HG03342 (cell line): ENCODE measurements around the gene EHD1.

ENCODE experiments used
- ATAC-seq: cut with Tn5 transposase; IDR thresholded peaks from one replicate; pipeline ENCODE4 v1.9.1; 2021; ENCODE audit warnings: mild to moderate bottlenecking, moderate library complexity; ENCODE audit not compliant: unreplicated experiment

EHD1 gene

DNA sequence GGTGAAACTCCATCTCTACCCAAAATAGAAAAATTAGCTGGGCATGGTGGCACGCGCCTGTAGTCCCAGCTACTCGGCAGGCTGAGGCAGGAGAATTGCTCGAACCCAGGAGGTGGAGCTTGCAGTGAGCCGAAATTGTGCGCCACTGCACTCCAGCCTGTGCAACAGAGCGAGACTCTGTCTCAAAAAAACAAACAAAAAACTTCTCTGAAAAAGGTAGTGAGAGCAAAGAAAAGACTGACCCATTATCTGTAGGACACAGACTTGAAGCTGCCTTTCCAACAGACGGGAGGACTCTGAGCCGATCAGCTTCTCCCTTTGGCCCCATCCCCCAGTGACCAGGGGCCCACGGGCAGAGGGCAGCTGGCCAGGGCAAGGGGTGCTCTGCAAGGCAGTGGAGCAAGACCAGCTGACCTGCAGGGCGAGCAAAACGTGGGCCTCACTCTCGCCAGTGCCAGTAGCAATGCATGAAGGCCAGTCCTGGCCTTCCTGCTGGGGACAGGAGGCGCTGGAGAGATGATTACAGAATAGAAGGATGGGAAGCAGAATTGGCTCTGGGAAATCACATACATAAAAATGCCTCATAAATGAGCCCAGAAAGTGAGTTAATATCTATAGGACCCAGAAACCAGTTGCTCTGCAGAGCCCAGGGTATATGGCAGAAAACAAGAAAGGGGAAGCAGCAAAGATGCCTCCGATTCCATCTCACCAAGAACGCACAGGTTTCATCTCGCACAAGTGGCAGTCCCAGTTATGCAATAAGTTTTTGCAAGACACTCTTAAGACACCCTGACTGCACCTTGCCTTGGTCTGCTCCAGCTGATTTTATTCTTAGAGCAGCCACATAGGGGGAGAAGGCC lies 2.8 kb downstream of the EHD1 start:
- no peak for ATAC-seq

DNA sequence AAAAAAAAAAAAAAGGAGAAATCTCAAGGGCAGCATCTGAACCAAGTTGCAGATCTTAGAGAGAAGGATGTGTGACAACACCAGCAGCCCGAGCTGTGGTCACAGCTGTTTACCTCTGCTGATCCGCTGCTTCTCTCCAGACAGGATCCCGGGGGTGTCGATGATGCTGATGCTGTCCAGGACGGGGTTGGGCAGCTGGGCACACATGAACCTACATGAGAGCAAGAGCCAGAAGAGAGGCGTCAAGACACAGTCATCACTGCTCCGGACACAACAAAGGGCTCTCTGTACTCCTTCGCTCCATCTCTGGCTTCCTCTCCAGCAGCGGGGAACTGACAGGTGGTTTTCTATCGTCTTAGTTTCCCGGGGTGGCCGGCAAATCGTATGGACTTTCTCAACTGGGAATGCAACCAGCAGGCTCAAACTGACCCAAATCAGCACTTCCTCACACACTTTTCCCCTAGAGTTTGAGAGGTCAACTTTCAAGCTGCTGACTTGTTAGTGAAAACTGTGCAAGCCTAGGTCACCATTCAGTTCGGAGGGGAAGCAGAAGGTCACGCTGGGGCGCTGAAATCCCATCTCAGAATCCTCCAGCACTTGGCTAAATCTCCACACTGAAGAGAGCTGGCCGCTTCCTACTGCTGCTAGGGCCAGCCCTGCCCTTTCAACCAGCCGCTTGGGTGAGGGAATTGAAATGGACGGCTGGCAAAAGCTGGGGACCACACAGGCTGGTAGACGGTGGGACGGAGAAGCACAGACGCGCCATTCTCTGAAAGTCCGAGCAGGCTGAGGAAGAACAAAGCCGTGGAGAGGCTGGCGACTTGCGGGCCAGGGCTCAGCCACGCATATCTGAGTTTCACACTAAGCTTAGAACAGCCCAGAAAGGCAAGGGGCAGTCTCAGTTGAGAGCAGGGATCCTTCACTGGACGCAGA lies 3.8 kb downstream of the EHD1 start:
- ATAC-seq: no peak

DNA sequence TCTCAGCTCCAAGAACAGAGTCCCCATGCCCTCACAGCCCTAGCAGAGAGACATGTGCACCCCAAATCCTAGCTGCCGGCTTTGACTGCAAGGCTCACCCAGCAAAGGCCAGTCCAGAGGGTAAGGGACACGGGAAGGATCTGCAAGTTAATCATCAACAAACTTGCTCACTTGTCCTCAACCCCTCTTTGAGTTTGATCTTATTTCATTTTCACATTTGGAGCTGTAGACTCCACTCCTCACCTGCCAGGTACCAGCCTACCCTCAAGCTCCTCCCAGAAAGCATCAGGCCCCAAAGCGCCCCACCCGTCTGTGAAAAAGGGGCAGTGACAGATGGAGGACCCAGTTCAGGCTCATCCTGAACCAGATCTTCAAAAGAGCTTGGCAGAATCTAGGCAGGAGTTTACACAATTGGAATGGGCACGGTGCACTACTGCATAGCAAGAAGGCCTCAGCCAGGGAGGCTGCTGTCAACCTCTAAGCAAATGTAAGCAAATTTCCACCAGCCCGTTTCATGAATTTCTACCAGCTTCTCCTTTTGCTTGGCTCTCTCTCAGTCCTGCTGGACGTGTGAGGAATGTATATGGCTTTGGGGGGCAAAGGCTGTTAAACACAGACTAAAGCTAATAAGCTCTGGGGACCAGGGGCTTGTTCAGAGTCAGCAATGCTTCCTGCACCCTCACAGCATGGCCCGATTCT lies 5.5 kb downstream of the EHD1 start:
- no peak for ATAC-seq

DNA sequence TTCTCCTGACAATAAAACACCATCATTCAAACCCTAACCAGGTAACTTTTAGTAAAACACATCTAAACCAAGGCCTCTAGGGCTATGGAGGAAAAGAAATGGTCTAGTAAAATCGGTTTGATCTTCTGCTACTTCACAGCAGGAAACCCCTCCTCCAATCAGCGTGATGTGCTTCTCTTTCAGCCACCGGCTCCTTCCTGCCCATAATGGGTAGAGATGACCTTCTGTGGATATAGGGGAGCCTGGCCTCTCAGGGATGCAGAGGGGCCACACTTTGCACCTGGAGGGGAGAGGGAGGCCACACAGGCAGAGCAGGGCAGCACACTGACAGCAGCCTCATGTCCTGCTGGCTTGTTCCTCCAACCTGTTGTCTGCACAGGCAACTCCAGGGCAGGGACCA lies 6.9 kb downstream of the EHD1 start:
- no peak for ATAC-seq

GRCh38 chr11:64870893-64871466 lies 7.4 kb downstream of the EHD1 start:
- ATAC-seq: no peak

- no peak for ATAC-seq
These were observed 8.1 kb downstream of the EHD1 start for GRCh38 chr11:64870176-64870892.

DNA sequence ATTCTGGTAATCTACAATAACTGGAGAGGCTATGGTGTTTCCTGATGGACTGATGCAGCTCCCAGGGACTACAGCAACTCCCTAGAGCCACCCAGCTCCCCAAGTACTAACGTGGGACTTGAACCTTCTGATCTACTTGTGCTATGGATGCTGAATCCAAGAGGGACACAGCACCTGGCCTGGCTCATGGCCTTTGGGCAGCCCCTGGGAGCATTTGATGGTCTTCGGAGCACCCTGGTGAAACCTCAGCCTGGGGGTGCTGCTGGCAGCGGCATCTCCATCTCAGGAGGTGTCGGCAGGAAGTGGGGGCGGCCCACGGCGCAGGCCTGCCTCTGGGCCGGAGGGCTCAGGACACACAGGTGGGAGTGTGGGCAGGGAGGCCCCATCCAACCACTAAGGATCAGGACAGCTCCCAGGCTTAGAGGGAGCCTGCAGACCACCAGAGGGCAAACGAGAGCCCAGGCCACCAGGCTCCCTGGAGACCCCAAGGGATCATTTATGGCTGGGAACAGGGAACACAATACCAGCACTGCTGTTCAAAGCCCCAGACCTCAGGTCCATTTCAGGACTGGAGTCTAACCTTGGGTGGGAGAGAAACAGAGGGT lies 8.7 kb downstream of the EHD1 start:
- ATAC-seq: no peak

GRCh38 chr11:64868904-64869570 lies 9.4 kb downstream of the EHD1 start:
- no peak for ATAC-seq

DNA sequence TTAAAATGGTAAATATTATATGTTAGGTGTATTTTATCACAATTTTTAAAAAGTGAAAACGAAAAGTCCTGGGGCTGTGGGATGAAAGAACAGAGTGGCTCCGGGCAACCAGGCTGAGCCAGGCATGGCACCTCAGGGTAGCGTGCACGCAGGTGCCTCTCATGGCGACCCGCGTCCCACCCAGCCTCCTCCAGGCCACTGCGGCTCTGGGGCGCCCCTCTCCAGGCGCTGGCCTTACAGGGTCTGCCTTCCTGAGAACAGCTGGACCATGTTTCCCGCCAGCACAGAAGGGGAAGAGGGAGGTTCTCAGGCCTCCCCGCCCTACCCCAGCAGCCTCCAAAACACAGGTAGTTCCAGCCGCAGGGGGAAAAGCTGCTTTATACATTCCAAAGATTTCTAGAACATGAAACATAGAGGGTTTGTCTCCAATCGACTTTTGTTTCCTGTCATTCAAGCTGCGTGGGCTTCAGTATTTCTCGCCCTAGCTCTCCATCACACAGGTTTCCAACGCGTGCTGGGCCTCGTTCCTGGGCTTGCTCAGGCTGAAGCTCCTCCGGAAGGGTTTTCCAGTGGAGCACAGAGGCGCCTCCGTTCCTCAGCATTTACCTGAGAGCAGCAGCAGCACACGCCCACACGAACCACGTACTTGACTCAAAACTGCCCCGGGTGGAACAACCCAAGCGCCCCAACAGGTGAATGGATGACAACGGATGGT lies 10.5 kb downstream of the EHD1 start:
- ATAC-seq: no peak

- ATAC-seq: no peak
These were observed 12.3 kb downstream of the EHD1 start for GRCh38 chr11:64866173-64866491.

DNA sequence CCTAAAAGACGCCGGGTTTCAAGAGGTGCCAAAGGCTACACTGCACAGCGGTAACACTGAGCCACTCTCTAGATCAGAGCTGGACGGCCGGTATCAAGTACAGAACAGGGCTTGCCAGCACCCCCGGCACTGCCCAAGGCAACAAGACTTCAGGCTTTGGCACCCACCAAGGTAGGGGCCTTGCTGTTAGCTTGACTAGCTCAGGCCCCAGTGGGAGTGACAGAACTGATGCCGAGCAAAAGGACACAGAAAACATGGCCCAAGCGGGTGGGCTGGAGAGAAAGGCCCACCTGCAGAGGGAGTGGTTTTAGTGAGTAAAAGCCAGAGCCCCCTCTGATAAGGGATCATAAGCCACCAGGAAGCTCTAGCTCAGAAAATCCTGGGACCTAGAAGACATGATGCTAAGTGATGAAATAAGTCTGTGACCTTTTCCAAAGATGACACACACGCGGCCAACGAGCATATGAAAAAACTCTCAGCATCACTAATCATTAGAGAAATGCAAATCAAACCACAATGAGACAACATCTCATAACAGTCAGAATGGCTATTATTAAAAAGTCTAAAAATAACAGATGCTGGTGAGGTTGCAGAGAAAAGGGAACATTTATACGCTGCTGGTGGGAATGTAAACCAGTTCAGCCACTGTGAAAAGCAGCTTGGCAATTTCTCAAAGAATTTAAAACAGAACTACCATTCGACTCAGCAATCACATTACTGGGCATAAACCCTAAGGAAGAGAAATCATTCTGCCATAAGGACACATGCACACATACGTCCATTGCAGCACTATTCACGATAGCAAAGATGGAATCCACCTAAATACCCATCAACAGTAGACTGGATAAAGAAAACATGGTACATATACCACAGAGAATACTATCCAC lies 12.9 kb downstream of the EHD1 start:
- ATAC-seq: no peak

GRCh38 chr11:64864473-64865285 lies 13.7 kb downstream of the EHD1 start:
- ATAC-seq: no peak

DNA sequence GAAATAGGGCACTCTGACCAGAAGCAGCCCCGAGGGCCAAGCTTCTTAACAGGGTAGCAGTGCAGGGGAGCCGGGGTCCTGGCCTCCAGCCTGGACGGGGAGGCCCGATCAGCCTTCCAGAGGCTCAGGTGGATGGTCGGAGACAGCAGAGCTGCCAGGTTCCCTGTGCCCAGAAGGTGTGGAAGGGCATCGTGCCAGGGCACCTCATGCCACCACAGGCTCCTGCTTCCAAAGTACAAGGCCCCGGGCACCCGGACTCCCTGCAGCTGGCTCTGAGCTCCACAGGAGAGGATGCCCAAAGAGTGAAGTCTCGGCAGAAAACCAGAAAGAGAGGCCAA lies 14.3 kb downstream of the EHD1 start:
- ATAC-seq: no peak

- no peak for ATAC-seq
These were observed 14.9 kb downstream of the EHD1 start for GRCh38 chr11:64863391-64864060.

DNA sequence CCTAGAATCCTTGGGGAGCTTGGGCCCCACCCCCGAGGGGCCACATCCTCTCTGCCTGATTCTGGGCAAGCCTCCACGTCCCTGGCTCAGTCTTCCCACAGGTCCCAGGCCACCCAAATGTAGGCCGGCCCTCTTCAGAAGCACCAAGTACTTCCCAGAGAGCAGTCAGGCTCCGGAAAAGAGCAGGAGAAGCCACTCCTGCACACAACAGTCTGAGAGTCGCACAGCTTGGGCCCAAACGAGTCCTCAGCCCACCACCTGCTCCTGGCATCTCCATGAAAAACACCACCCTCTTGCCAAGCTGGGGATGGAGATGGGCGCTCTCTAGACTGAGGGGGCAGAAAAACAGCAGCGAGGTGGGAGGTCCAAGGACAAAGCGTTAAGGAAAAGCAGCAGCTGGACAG lies 15.4 kb downstream of the EHD1 start:
- no peak for ATAC-seq

GRCh38 chr11:64861227-64861975 lies 17.0 kb downstream of the EHD1 start:
- no peak for ATAC-seq
